GM04504 (cell line): Measurements from ENCODE around the gene ATP6AP1.

Experiments
- DNase-seq: peaks from one replicate; pipeline ENCODE4 v3.0.0-alpha.2; 2012; ENCODE audit warnings: low read depth

ATP6AP1 gene

GRCh38 chrX:154449618-154450017 lies 21.1 kb downstream of the ATP6AP1 start:
- DNase-seq, result no peak

GRCh38 chrX:154450312-154450711 lies 21.8 kb downstream of the ATP6AP1 start:
- no peak for DNase-seq

GRCh38 chrX:154452823-154453222 lies 24.3 kb downstream of the ATP6AP1 start:
- no peak for DNase-seq

GRCh38 chrX:154457491-154458115 lies 29.1 kb downstream of the ATP6AP1 start:
- no peak for DNase-seq

GRCh38 chrX:154458116-154458953 lies 29.9 kb downstream of the ATP6AP1 start, which contains the start of gene PLXNA3:
PLXNA3 (plus strand) TSS chrX:154458281; CDS start chrX:154460184, 1,903 bp downstream.
- no peak for DNase-seq

GRCh38 chrX:154458954-154459778 lies 30.7 kb downstream of the ATP6AP1 start:
- DNase-seq, result no peak

- no peak for DNase-seq
Observed at GRCh38 chrX:154459832-154460231, 31.4 kb downstream of the ATP6AP1 start.

- DNase-seq, result no peak
Observed at GRCh38 chrX:154460326-154460725, 31.8 kb downstream of the ATP6AP1 start.

- no peak for DNase-seq
Observed at GRCh38 chrX:154462396-154462795, 33.9 kb downstream of the ATP6AP1 start.

- no peak for DNase-seq
Observed at GRCh38 chrX:154463611-154464220, 35.2 kb downstream of the ATP6AP1 start.

- DNase-seq, result no peak
Observed at GRCh38 chrX:154464806-154465365, 36.4 kb downstream of the ATP6AP1 start.

- no peak for DNase-seq
Observed at GRCh38 chrX:154465601-154466000, 37.1 kb downstream of the ATP6AP1 start.

- DNase-seq, result no peak
Observed at GRCh38 chrX:154466036-154466435, 37.6 kb downstream of the ATP6AP1 start.

- DNase-seq, result no peak
Observed at GRCh38 chrX:154466907-154467306, 38.4 kb downstream of the ATP6AP1 start.

- DNase-seq, result no peak
Observed at GRCh38 chrX:154467556-154467955, 39.1 kb downstream of the ATP6AP1 start.

- no peak for DNase-seq
Observed at GRCh38 chrX:154468217-154468616, 39.7 kb downstream of the ATP6AP1 start.

GRCh38 chrX:154469114-154469513 lies 40.6 kb downstream of the ATP6AP1 start:
- DNase-seq, result no peak

GRCh38 chrX:154469880-154470279 lies 41.4 kb downstream of the ATP6AP1 start:
- DNase-seq, result no peak

GRCh38 chrX:154470434-154470833 lies 42.0 kb downstream of the ATP6AP1 start:
- no peak for DNase-seq

GRCh38 chrX:154470914-154471568 lies 42.6 kb downstream of the ATP6AP1 start:
- DNase-seq, result no peak
